Sigmoid colon (tissue), 7 donors: ENCODE measurements around the gene MTX1. TPM values are rescaled to one million over a fixed set of nuclear protein-coding genes. Genes with fewer than 3 reads are reported as not detected.

ENCODE experiments used
- DNase-seq: peaks from one replicate; pipeline ENCODE4 v3.0.0-alpha.2; 2019
- H3K27ac ChIP-seq, 4 donors: fragments of 200-600 bp; sonication (generic); one replicate each; pipeline ENCODE4 v1.5.1; 2016 to 2019; ENCODE audit warnings: mild to moderate bottlenecking in 1 of 4
- H3K27me3 ChIP-seq, 3 donors: fragments of 200-600 bp; sonication (generic); one replicate each; pipeline ENCODE4 v1.5.1; 2019; ENCODE audit warnings: mild to moderate bottlenecking in 1 of 3
- H3K36me3 ChIP-seq, 4 donors: fragments of 200-600 bp; sonication (generic); one replicate each; pipeline ENCODE4 v1.5.1; 2016 to 2019
- H3K4me1 ChIP-seq, 4 donors: fragments of 200-600 bp; sonication (generic); one replicate each; pipeline ENCODE4 v1.5.1; 2017 to 2019
- H3K4me3 ChIP-seq, 4 donors: fragments of 200-600 bp; sonication (generic); one replicate each; pipeline ENCODE4 v1.5.1; 2017 to 2019; ENCODE audit warnings: mild to moderate bottlenecking in 2 of 4, moderate library complexity in 1 of 4
- H3K9me3 ChIP-seq, 4 donors: fragments of 200-600 bp in 3 of 4; sonication (generic) in 3 of 4; one replicate each; pipeline versions ENCODE4 v1.5.1 to v1.6.1; 2013 to 2019
- CTCF ChIP-seq, 4 experiments: fragments of 450-650 bp in 3 of 4; fragments of 200-600 bp in 1 of 4; IDR thresholded peaks; one replicate each; pipeline ENCODE4 v1.5.1; 2016 to 2019; ENCODE audit warnings: antibody characterized with exemption in 4 of 4, mild to moderate bottlenecking in 3 of 4, moderate library complexity in 2 of 4
- EP300 ChIP-seq, 4 donors: sonication (generic); formaldehyde crosslinking; IDR thresholded peaks; one replicate each; pipeline ENCODE4 v1.6.1; 2017; ENCODE audit warnings: antibody characterized with exemption in 4 of 4
- POLR2A ChIP-seq, 2 donors: fragments of 450-650 bp; IDR thresholded peaks; one replicate each; pipeline ENCODE4 v1.6.1; 2016; ENCODE audit warnings: antibody characterized with exemption in 2 of 2, mild to moderate bottlenecking in 2 of 2, moderate library complexity in 2 of 2
- POLR2AphosphoS5 ChIP-seq, 4 donors: sonication (generic); formaldehyde crosslinking; IDR thresholded peaks; one replicate each; pipeline ENCODE4 v1.6.1; 2017; ENCODE audit warnings: antibody characterized with exemption in 4 of 4
- WGBS, 2 donors: extraction: QIAGEN DNeasy Blood & Tissue Kit; methylation state at CpG; one replicate each; pipeline ENCODE4 v1.1.7; 2013; 5-methylcytosine and 5-hydroxymethylcytosine counted together
- intact Hi-C: fragments of 100-400 bp; cut with DNase I; formaldehyde crosslinking; loops from one replicate; pipeline ENCODE4 v1.15.1; 2023
- polyA plus RNA-seq, 3 donors: library from polyadenylated mRNA; stranded (reverse); fragments of 200-250 nt; gene quantifications; one replicate each; pipeline ENCODE4 v1.2.3, GENCODE V29; 2013
- total RNA-seq, 4 donors: library from RNA; depleted of rRNA; stranded (reverse); fragments of >200 nt; gene quantifications; one replicate each; pipeline ENCODE4 v1.1.0, GENCODE V29; 2016
- donor health status: healthy with polysubstance abuse.
- donor health status: Bipolar disorder and iron deficiency.
- donor health status: healthy.

MTX1 gene
- total and polyA plus RNA-seq, 7 donors = 15.5 to 69.7 (median 29.8) TPM

- no peak overlapping the region for H3K4me3 ChIP-seq
- intact Hi-C loops = no loop called here
- H3K4me1 ChIP-seq = peaks cover 0 to 6% (median 2%) of the 10 kb centered on the region in 4 donors
- TF ChIP-seq CTCF (IDR thresholded peaks at IDR 0.05) (no peak), POLR2AphosphoS5 (IDR thresholded peaks at IDR 0.05) (no peak), POLR2A (IDR thresholded peaks at IDR 0.05) (no peak), EP300 (IDR thresholded peaks at IDR 0.05) (no peak)
- DNase-seq = no peak
- H3K27me3 ChIP-seq = no peaks in the 10 kb centered on the region
- peaks cover 0 to 51% (median 14%) of the 10 kb centered on the region in 4 donors for H3K36me3 ChIP-seq
- WGBS, 2 donors = 89 to 96% methylated on average over 5 of the region's 5 CpGs
- H3K27ac ChIP-seq = no peak overlapping the region
- no peaks in the 10 kb centered on the region for H3K9me3 ChIP-seq
Measured at GRCh38 chr1:155200920-155201319, 7.6 kb upstream of the MTX1 start.

DNA sequence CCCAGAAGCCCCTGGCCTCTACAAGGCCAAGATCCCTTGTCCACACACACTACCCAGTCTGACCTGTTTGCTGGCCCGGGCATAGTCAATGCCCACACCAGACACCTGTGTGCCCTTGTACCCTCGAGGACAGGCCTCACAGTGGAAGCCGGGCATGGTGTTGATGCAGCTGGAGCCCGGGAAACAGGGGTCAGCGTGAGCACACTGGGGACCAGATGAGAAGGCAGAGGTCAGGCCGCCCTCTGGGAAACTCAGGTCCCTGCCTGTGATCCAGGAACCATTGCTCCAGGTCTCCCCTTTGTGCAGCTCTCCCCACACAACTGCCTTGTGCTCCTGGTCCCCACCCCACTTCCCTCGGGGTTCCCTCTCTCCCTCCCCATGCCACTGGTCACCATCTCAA, 6.3 kb upstream of the MTX1 start:
- intact Hi-C loops = no loop called here
- Histone ChIP-seq H3K27me3 (no peaks in the 10 kb centered on the region), H3K4me1 (peaks cover 0 to 12% (median 10%) of the 10 kb centered on the region in 4 donors), H3K9me3 (no peaks in the 10 kb centered on the region), H3K36me3 (peaks cover 0 to 46% (median 11%) of the 10 kb centered on the region in 4 donors), H3K4me3 (no peak overlapping the region), H3K27ac (no peak overlapping the region)
- no peak for DNase-seq
- TF ChIP-seq POLR2AphosphoS5 (IDR thresholded peaks at IDR 0.05) = no peak
- no peak for TF ChIP-seq CTCF (IDR thresholded peaks at IDR 0.05)
- no peak for TF ChIP-seq POLR2A (IDR thresholded peaks at IDR 0.05)
- TF ChIP-seq EP300 (IDR thresholded peaks at IDR 0.05) = no peak
- WGBS, 2 donors = 91% methylated on average over 7 of the region's 7 CpGs

- Histone ChIP-seq H3K4me1 (peaks cover 0 to 19% (median 18%) of the 10 kb centered on the region in 4 donors), H3K36me3 (peaks cover 0 to 38% (median 10%) of the 10 kb centered on the region in 4 donors), H3K27me3 (no peaks in the 10 kb centered on the region), H3K9me3 (no peaks in the 10 kb centered on the region), H3K4me3 (no peak overlapping the region), H3K27ac (no peak overlapping the region)
- WGBS, 2 donors = 92 to 94% methylated on average over 19 of the region's 19 CpGs
- no peak for DNase-seq
- TF ChIP-seq POLR2AphosphoS5 (IDR thresholded peaks at IDR 0.05) (no peak), EP300 (IDR thresholded peaks at IDR 0.05) (no peak), CTCF (IDR thresholded peaks at IDR 0.05) (no peak), POLR2A (IDR thresholded peaks at IDR 0.05) (no peak)
- intact Hi-C loops = no loop called here
Measured at GRCh38 chr1:155202731-155203515, 5.6 kb upstream of the MTX1 start.

- H3K27ac ChIP-seq = no peak overlapping the region
- 92 to 96% methylated on average over 14 of the region's 14 CpGs for WGBS, 2 donors
- peaks cover 0 to 33% (median 30%) of the 10 kb centered on the region in 4 donors for H3K4me1 ChIP-seq
- TF ChIP-seq CTCF (IDR thresholded peaks at IDR 0.05) (no peak), POLR2A (IDR thresholded peaks at IDR 0.05) (no peak), POLR2AphosphoS5 (IDR thresholded peaks at IDR 0.05) (no peak), EP300 (IDR thresholded peaks at IDR 0.05) (no peak)
- intact Hi-C loops = loop anchor here (5.0 kb wide), 1 partner anchor 37 kb away; a partner anchor contains a TSS
- no peaks in the 10 kb centered on the region for H3K27me3 ChIP-seq
- no peak overlapping the region for H3K4me3 ChIP-seq
- H3K9me3 ChIP-seq = no peaks in the 10 kb centered on the region
- DNase-seq = no peak
- peaks cover 0 to 24% (median 8%) of the 10 kb centered on the region in 4 donors for H3K36me3 ChIP-seq
Measured at GRCh38 chr1:155205035-155205434, 3.5 kb upstream of the MTX1 start.
